GM18870 (cell line): ENCODE results near the gene SNAP29.
"Not testable (repeated sequence)": the region's sequence is repeated elsewhere in the genome, so short reads cannot be mapped to it uniquely, and the experiment has no call there.

Source experiments
- ATAC-seq: cut with Tn5 transposase; IDR thresholded peaks from one replicate; pipeline ENCODE4 v1.9.1; 2021; ENCODE audit warnings: moderate library complexity; ENCODE audit not compliant: unreplicated experiment

SNAP29 gene

DNA sequence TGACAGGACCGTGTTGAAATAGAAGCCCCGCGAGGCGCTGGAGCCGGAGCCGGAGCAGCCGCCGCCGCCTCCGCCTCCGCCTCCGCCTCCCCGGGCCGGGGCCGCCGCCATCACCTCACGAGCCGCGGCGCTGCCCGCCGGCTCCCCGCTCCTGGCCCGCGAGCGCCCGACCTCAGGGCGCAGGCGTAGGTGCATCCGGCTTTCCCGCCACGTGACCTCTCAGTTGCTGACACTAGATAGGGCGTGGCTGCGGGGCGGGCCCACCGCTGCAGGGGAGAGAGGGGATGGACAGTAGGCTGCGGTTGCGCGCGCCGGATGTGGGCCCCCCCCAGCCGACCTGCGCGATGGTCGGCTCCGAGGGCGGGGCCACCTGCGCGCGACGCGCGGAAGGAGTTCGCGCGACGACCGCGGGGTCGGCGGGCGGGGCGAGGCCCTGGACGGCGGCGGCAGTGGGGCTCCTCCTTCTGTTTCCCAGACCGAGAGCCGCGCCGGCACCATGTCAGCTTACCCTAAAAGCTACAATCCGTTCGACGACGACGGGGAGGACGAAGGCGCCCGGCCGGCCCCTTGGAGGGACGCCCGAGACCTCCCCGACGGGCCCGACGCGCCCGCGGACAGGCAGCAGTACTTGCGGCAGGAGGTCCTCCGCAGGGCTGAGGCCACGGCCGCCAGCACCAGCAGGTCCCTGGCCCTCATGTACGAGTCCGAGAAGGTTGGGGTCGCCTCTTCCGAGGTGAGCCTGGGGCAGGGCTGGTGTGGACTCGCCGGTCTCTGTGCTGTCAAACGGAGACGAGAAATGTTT, at the start of gene SNAP29, which contains the start of gene PI4KA:
TSS of gene SNAP29 (plus strand) at position 393 of the 802 bp plus-strand sequence. CDS start at position 497, 104 bp downstream.
TSS of gene PI4KA (minus strand) at position 197 of the 802 bp plus-strand sequence. CDS start at position 111, 86 bp downstream.
- peak; percentile 88 for ATAC-seq

DNA sequence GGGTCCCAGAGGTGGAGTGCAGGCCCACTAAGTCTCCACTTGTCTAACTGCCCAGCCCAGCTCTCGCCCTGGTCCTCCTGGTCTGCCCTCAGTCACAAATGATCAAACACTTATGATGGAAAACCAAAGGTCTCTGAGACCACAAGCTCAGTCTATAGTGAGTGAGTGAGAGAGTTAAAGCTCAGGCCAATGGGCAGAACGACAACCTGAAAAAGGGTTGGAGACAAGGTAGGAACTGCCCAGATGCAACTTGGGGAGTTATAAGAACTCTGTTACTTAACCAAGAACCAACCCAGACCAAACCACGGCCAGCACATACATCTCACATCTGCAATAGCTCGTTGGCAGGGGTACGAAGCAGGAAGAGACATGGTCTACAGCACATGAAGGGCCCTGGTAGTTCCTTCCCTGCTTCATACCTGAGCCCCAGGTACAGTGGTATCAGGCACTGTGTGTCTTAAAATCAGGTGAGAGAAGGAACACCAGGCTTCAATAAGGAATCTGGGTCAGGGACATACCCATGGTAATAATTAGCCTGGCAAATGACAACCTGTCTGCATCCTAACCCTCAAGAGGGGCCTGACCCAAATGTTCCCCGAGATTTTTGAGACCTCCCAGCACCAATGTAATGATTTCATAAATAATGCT, 49.1 kb upstream of the SNAP29 start:
- no peak for ATAC-seq

DNA sequence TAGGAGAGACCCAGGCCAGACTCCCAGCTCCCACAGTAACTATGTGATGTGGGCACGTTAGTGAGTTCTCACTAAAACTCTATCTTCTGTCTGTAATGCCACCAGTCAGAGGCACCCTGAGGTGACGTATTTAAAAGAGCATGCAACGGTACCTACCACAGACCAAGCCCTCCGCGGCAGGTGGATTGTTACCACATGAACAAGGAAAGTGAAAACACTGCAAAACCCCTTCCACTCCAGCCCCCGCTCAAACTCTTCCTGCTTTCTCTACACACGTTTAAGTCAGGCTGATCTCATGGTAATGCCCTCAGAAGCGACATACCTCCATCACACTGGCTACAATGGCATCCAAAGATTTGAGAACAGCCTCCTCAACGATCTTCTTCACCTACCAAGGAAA, 48.2 kb upstream of the SNAP29 start:
- no peak for ATAC-seq

DNA sequence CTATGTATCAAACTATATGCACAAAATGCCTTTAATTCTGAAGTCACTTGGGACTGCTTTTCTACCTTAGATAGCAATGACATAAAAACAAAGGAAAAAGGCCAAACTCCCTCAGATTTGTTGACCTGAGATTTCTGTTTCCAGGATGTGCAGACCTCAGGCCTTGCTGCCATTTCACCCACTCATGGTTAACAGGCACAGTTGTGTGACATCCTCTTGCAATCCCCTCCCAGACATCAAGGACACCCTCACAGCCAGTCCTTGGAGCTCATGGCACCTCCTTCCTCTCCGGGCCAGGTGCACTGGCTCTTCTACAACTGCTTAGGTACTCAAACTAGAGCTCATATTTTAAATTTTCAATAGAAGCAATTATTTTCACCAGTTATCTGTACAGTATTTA, 47.6 kb upstream of the SNAP29 start:
- ATAC-seq = no peak

DNA sequence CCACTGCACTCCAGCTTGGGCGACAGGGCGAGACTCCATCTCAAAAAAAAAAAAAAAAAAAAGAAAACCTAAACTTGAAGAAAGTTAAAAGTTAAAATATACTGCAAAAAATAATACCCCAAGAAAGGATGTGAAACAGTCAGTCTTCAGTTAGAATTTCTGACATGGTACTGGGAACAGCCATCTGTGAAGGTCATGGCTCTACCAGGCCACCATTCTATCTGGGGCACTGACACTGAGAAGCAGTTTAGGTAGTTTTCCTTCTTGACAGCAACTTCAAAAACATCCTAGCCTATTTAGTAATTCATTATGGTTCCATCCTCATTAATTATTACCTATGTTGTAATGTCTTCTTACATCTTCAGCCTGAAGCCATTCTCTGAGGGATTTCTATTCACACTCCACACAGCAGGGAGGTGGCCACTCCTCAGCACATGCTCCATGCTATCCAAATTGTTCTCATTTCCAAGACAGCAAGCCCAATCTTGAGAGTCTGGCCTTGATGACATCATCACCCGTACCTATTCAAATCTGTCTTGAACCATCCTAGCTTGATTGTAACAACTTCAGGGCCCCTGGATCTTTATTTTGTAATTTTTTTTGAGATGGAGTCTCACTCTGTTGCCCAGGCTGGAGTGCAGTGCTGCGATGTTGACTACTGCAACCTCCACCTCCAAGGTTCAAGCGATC, 46.7 kb upstream of the SNAP29 start:
- no peak for ATAC-seq

- no peak for ATAC-seq
These were observed 45.8 kb upstream of the SNAP29 start for GRCh38 chr22:20813056-20813455.

- ATAC-seq = no peak
These were observed 44.5 kb upstream of the SNAP29 start for GRCh38 chr22:20814221-20814808.

DNA sequence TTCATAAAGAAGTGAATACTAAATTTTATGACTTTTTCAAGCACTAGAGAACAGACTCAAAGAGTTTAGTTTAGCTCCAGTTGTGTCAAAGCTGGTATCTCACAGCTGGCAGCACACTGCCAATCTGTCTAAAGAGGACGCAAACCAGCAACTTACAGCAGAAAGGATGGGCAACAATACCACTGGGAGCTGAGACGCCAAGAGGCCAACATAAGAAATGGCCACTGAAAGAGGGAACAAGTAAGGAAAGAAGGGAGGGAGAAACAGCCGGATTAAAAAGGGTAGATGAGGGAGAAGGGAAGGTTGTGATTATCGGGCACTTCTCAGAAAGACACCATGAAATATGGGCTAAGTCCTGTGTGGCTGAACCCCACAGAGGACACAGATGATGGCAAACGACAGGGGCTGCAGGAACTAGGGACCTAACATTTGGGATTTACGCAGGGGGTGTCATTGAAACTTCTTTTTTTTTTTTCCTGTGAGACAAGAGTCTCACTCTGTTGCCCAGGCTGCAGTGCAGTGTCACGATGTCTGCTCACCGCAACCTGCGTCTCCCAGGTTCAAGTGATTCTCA, 43.2 kb upstream of the SNAP29 start:
- no peak for ATAC-seq

GRCh38 chr22:20816559-20816958, 42.2 kb upstream of the SNAP29 start:
- ATAC-seq = no peak

DNA sequence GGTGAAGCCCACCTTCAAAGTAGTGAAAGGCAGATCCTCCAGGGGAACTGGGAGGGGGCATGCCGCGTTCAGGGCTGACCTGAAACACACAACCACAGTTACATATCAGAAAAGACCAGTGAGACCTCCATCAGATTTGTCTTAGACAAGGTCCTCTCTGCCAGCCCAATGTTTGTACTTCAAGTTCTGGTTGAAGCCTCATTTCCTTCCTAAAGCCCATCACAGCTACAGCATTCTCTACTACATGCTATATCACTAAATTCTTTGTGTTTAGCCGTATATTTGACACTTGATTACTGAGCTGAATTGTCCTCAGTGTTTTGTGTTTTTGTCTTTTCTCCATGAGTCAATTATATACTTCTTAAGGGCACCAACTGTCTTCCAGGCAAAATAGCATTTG, 40.3 kb upstream of the SNAP29 start:
- no peak for ATAC-seq

DNA sequence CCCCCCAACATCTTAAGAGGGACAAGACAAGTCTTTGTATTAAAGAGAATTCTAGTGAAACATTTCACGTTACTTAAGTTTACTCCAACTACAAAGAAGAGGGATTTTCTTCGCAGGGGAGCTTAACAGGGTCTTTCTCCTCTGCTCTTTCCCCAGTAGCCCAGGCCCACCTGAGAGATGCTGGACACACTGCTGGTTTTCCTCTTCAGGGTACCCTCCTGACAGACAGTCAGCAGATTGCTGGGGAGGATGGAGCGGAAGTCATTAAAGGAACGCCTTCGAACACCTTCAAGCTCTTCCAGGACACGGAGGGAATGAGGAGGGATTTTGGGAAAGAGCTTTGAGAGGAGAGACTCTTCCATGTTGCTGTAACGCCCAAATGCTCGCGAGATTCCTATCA, 39.3 kb upstream of the SNAP29 start:
- ATAC-seq = no peak

DNA sequence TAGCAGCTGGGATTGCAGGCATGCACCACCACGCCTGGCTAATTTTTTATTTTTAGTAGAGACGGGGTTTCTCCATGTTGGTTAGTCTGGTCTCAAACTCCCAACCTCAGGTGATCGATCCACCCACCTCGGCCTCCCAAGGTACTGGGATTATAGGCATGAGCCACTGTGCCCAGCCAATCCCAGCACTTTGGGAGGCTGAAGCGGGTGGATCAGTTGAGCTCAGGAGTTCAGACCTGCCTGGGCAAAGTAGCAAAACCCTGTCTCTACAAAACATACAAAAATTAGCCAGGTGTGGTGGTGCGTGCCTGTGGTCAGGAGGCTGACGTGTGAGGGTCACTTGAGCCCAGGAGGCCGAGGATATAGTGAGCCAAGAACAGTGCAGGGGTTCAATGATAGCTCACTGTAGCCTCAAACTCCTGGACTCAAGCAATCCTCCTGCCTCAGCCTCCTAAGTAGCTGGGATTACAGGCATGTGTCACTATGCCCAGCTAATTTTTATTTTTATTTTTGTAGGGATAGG, 37.0 kb upstream of the SNAP29 start:
- ATAC-seq = not testable (repeated sequence)

- no peak for ATAC-seq
These were observed 36.6 kb upstream of the SNAP29 start for GRCh38 chr22:20822240-20822639.

DNA sequence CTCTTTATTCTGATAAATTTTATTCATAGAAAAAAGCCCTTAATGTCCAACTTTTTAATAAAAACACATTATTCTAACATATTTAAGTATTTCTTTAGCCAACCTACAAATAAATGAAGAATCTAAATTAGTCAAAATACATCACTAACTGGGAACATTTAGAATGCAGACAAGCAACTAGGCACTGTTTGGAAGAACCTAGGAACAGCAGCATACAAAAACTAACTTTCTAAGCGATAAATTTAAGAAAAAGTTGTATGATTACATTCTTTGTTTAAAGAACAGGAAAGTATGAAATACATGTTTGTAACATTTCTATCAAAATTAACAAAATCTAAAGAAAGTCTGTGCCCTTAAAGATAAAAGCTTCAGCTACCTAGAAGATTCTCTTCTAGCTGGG, 35.5 kb upstream of the SNAP29 start:
- no peak for ATAC-seq

GRCh38 chr22:20825216-20825615, 33.6 kb upstream of the SNAP29 start:
- not testable (repeated sequence) for ATAC-seq

GRCh38 chr22:20825624-20826023, 33.2 kb upstream of the SNAP29 start:
- no peak for ATAC-seq

- not testable (repeated sequence) for ATAC-seq
These were observed 32.2 kb upstream of the SNAP29 start for GRCh38 chr22:20826373-20827152.

GRCh38 chr22:20829491-20830134, 29.2 kb upstream of the SNAP29 start:
- no peak for ATAC-seq

DNA sequence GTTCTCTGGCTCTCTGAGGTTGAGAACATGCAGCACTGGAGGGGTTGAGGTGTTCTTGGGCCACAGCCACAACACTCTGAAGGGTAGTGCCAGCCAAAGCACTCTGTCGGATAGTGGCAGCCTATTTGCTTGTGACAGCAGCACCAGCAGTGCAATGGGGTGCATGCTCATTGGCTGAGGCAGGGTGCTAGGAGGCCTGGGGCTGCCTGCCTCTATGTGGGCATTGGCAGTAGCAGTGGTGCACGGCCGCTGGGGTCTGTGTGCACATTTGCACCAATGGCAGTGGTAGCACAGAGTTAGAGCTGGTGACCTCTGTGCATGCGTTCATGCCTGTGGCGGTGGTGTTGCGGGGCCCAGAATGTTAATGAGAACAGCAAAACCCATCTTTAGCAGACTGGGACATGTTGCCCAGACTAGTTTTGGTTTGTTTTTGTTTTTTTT, 25.6 kb upstream of the SNAP29 start:
- ATAC-seq = no peak
